HG02840 (cell line): Measurements from ENCODE around the gene ABCG4.
"Not testable (repeated sequence)": the region's sequence is repeated elsewhere in the genome, so short reads cannot be mapped to it uniquely, and the experiment has no call there.

Source experiments
- ATAC-seq: cut with Tn5 transposase; IDR thresholded peaks from one replicate; pipeline ENCODE4 v1.9.1; 2021; ENCODE audit warnings: mild to moderate bottlenecking, moderate library complexity, moderate number of reproducible peaks; ENCODE audit not compliant: unreplicated experiment, low FRiP score

Gene ABCG4

GRCh38 chr11:119179983-119180382 is 31.1 kb downstream of the ABCG4 start:
- ATAC-seq, result no peak

- ATAC-seq, result no peak
Measured at GRCh38 chr11:119180729-119181676, 32.2 kb downstream of the ABCG4 start.

GRCh38 chr11:119181677-119182412 is 33.0 kb downstream of the ABCG4 start:
- no peak for ATAC-seq

DNA sequence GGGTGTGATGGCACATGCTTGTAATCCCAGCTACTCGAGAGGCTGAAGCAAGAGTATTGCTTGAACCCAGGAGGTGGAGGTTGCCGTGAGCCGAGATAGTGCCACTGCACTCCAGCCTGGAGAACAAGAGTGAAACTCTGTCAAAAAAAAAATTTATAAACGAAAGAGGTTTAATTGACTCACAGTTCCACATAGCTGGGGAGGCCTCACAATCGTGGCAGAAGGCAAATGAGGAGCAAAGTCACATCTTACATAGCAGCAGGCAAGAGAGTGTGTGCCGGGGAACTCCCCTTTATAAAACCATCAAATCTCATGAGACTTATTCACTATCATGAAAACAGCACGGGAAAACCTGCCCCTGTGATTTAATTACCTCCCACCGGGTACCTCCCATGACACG is 35.5 kb downstream of the ABCG4 start:
- ATAC-seq, result not testable (repeated sequence)

GRCh38 chr11:119185981-119186634 is 37.3 kb downstream of the ABCG4 start:
- no peak for ATAC-seq

- ATAC-seq, result no peak
Measured at GRCh38 chr11:119187123-119187892, 38.5 kb downstream of the ABCG4 start.

DNA sequence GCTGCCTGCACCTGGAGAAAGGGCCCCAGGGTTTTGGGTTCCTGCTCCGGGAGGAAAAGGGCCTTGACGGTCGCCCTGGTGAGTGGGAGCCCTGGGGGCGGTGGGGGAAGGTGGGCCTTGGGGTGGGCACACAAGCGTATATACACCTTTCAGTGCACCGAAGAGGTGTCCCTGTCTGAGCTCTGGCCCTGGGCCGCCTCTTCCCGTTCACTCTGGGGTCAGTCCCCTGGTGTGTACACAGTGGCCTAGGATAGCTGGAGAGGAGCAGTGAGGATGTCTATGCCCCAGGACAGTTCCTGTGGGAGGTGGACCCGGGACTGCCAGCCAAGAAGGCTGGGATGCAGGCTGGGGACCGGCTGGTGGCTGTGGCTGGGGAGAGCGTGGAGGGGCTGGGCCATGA is 39.2 kb downstream of the ABCG4 start:
- no peak for ATAC-seq

- no peak for ATAC-seq
Measured at GRCh38 chr11:119188887-119189286, 40.0 kb downstream of the ABCG4 start.

DNA sequence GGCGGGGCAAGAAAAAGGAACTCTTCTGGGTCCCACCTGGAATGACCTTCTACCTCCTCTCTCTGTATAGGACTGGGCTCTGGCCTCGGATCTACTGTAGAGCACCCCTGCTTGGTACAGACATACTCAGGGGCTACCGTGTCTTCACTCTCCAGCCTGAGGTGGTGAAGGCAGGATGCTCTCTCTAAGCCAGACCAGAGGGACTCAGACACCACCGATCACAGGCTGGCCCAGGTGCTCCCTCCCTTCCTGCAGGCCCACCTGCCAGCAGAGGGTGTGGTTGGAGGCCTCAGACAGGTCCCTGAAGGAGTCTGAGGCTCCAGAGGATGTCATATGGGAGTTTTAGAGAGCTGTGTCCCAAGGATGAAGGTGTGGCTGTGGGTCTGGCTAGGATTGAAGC is 40.5 kb downstream of the ABCG4 start:
- ATAC-seq, result no peak

GRCh38 chr11:119190531-119190930 is 41.7 kb downstream of the ABCG4 start:
- no peak for ATAC-seq

DNA sequence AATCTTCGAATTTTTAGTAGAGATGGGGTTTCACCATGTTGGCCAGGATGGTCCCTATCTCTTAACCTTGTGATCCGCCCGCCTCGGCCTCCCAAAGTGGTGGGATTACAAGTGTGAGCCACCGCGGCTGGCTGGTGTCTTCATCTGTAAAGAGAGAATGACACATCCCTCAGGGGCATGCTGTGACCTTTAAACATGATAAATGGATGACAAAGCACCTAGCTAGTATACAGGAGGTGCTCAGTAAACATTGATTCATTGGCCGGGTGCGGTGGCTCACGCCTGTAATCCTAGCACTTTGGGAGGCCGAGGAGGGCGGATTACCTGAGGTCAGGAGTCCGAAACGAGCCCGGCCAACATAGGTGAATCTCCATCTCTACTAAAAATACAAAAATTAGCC is 42.4 kb downstream of the ABCG4 start:
- ATAC-seq, result not testable (repeated sequence)

DNA sequence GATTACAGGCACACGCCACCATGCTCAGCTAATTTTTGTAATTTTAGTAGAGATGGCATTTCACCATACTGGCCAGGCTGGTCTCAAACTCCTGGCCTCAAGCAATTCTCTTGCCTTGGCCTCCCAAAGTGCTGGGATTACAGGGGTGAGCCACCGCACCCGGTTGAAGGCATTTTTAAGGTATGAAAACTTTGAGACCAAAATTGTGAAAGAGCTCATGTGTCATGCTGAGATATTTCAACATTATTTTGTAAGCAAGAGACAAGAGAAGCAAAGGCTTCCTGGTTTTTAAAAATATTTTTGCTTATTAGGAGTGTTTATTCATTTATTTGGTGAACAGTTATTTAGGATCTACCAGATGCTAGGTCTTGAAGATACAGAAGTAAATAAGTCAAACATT is 43.3 kb downstream of the ABCG4 start:
- ATAC-seq, result no peak

- no peak for ATAC-seq
Measured at GRCh38 chr11:119193001-119193400, 44.1 kb downstream of the ABCG4 start.

GRCh38 chr11:119193626-119194025 is 44.8 kb downstream of the ABCG4 start:
- ATAC-seq, result no peak

DNA sequence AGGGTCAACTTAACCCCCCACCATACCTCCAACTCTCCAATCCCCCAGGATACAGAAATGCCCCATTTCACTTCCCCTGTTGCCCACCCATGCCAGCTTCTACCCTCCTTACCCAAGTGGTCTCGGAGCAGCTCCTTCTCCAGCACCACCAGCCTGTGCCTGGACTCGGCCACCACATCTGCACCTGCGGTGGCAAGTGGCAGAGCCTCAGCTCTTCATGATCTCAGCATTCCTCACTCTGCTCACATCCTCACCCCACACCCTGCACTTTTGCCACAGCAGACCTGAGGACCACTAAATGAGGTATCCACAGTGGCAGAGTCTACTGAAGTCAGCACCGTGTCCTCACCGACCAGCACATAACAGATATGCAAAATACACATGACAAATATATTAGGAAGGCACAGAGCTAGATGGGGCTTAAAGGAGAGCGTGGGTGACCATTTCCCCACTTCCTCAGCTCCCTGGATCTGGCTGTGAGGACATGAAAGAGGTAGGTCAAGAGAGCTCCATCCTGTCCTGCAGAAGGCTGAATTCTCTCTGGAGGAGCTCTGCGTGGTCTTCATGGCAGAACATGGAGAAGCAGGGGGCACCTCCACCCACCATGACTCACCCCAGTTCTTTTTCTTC is 46.1 kb downstream of the ABCG4 start:
- ATAC-seq, result no peak

GRCh38 chr11:119195680-119196079 is 46.8 kb downstream of the ABCG4 start:
- ATAC-seq, result no peak

- no peak for ATAC-seq
Measured at GRCh38 chr11:119196833-119197483, 48.1 kb downstream of the ABCG4 start.

DNA sequence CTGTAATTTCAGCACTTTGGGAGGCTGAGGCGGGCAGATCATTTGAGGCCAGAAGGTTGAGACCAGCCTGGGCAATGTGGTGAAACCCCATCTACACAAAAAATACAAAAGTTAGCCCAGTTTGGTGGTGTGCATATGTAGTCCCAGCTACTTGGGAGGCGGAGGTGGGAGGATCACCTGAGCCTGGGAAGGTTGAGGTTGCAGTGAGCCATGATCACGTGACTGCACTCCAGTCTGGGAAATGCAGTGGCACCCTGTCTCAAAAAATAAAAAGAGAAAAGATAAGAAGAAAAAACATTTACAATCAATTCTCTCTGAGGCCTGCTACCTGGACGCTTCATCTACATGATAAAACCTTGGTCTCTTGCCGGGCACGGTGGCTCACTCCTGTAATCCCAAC is 50.1 kb downstream of the ABCG4 start:
- no peak for ATAC-seq

- not testable (repeated sequence) for ATAC-seq
Measured at GRCh38 chr11:119201236-119201635, 52.4 kb downstream of the ABCG4 start.
